GM21360 (cell line): ENCODE measurements around the gene IGF1R.

Experiments
- ATAC-seq: cut with Tn5 transposase; IDR thresholded peaks from one replicate; pipeline ENCODE4 v1.9.1; 2021; ENCODE audit warnings: mild to moderate bottlenecking, moderate library complexity; ENCODE audit not compliant: unreplicated experiment

IGF1R gene

DNA sequence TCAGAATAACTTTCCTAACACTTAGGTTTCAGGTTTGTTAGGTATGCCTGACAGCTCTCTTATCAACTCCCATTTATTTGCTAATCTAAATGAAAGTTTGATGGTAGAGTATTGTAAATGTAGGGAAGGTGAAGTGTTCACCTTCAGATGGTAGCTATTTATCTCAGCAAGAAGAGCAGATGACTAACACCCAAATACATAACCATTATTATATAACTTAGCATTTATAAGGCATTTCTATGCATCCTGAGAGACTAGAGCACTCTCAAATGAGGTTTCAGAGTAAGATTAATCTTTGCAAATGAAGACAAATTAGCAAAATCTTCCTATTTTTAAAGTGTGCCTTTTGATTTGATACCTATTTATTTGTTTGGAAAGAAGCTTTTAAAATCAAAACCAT lies 143.8 kb downstream of the IGF1R start:
- no peak for ATAC-seq

DNA sequence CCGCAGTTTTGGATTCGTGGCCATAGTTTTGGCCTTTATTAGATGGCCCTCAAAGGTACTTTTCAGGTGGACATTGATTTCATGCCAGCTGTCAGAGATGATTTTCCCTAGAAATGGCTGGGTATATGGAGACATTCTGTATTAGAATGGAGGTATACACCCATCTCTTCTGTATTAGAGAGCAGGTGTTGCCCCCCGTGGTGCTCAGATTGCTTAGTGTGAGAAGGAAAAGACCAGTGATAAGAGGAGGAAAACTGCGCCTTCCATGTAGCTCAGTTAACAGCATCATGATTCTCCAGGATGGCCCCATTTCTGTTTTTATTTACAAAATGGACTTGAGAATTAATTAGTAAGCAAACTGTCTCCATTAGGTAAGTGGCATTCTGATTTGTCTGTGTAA lies 145.9 kb downstream of the IGF1R start:
- no peak for ATAC-seq

DNA sequence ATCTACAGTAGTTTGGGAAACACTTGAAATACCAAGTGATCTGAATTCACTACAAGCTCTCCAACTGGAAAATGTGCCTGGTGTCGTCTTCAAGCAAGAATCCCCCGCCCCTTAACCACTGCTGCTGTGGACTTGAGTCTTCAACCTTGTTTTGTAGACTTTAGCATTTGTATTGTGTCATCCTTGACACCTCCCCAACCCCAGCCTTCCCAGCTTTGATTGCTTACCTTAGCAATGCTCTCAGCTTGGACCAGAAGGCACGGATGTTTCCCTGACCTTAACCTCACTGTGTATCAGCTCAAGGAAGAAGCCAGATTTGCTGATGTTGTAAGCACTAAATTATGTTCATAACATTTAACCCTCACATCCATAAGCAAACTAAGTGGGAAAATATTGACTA lies 146.4 kb downstream of the IGF1R start:
- ATAC-seq = no peak

DNA sequence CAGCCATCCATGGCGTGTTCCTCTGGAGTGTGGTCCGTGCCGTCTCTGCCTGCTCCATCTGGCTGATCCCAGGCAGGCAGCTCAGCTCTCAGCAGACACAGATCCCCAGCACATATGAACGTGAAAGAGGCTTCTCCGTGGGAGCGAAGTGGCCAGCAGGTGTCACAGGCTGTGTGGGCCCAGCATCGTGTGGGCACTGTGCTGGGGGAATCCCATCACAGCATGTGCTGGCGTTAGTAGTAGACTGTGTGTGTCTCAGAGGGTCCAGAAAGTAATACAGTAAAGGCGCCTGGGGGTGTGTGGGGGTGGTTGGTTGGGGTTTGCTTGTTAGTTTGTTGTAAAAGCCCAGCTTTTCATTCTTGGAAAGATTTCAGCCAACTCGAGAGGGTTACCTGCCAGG lies 147.6 kb downstream of the IGF1R start:
- ATAC-seq = no peak

- ATAC-seq = no peak
Observed at GRCh38 chr15:98796685-98797357, 148.5 kb downstream of the IGF1R start.

DNA sequence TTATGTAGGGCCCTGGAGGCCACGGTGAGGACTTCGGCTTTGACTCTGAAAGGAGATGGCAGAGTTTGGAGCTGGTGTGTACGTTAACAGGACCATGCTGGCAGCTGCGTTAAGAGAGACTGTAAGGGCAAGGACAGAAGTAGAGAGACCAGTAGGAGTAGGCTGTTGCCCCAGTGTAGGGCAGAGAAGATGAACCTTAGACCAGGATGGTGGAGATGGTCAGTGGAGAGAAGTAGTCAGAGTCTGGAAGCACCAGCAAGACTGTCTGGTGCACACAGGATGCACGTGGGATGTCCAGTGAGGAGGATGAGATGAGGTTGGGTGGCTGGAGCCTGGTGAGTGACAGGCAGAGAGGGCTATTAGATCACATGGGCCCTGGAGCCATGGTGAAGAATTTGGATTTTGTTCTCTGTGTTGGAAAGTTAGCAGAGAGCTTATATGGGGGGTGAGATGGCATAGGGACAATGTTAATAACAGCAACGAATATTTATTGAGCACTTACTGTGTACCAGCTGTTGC lies 150.1 kb downstream of the IGF1R start:
- no peak for ATAC-seq

DNA sequence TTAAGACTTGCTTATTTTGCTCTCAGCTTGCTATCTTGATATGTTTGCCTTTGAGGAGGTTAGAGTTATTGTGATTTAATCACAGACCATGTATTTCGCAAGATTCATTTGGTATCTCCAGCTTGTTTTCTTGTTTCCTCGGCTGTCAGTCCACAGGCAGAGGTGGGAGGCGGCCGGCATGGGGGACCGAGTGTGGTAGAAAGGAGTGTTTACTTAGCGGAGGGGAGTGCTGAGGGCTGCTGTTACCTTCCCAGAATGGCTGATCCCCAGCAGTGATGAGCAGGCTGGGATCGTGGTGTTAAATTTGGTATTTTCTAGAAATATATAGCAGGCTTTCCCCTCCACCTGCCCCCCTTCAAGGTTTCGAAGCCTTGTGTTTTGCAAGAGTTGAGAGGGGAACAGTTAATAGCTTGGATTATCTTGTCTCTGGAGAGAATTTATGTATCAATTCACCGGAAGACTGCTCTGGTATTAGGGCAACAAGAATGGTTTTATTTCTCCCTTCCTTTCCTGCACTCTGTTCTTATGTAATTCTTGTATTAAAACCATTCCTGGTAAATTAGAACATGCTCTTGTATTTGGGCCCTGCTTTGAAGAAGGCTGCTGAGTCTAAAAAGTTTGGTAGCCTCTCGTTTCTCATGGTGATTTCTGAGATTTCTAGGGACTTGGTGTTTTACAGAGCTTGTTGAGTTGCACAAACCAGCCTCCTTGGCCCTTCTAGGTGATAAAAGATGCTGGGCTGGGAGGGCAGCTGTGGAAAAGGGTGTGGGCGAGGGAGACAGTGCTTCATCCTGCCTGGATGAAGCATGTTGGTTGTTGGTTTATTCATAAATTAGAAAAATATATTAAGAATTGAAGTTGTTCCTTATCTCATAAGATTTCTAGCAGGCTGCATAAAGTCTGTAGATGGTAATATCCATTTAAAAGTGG lies 151.4 kb downstream of the IGF1R start:
- ATAC-seq = no peak

GRCh38 chr15:98800437-98801233 lies 152.3 kb downstream of the IGF1R start:
- ATAC-seq = no peak

DNA sequence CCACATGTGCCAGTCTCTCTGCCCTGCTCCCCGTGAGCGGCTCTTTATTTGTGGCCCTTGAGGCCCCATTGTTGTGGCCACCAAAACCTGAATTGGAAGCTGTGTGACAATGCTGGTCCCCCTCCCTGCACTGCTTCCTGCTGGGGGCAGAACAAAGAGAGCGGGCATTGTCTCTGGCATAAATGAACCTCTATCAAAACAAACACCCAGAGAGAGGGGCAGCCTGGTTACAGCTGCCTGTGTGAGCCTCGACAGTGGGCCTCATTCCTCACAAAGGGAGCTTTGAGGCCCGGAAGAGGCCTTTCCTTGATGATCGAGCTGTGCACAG lies 152.9 kb downstream of the IGF1R start:
- ATAC-seq = no peak

GRCh38 chr15:98802187-98802586 lies 153.8 kb downstream of the IGF1R start:
- ATAC-seq = no peak

DNA sequence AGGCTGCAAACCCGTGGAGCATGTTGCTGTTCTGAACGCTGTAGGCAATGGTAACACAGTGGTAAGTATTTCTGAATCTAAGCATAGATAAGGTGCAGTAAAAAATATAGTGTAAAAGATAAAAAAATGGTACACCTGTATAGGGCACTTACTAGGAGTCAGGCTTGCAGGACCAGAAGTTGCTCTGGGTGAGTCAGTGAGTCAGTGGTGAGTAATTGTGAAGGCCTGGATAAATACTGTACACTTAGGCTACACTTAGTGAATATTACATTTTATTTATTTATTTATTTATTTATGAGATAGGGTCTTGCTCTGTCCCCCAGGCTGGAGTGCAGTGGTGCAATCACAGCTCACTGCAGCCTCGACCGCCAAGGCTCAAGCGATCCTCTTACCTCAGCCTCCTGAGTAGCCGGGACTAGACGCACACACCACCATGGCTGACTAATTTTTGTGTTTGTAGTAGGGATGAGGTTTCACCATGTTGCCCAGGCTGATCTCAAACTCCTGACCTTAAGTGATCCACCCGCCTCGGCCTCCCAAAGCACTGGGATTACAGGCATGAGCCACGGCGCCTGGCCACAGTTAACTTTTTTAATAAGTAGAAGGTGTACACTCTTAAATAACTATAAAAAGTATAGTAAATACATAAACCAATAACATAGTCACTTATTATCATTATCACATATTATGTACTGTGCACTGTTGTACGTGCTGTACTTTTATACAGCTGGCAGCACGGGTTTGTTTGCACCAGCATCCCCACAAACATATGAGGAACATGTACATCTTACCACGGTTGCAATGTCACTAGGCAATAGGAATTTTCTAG lies 155.1 kb downstream of the IGF1R start:
- ATAC-seq = no peak

DNA sequence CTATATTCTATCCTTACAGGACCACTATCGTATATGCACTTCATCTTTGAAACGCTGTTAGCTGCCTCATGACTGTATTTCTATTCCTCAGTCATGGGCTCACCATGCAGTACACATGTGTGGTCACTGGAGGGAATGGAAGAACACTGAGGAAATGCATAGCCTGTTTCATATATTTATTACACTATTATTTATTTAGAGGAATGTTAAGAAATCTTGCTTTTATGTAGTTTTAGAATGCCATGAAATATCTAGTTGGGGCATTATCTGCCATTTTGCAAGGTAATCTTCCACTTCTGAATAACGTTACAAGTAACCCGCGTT lies 155.7 kb downstream of the IGF1R start:
- ATAC-seq = no peak

GRCh38 chr15:98805434-98806274 lies 157.3 kb downstream of the IGF1R start:
- no peak for ATAC-seq

DNA sequence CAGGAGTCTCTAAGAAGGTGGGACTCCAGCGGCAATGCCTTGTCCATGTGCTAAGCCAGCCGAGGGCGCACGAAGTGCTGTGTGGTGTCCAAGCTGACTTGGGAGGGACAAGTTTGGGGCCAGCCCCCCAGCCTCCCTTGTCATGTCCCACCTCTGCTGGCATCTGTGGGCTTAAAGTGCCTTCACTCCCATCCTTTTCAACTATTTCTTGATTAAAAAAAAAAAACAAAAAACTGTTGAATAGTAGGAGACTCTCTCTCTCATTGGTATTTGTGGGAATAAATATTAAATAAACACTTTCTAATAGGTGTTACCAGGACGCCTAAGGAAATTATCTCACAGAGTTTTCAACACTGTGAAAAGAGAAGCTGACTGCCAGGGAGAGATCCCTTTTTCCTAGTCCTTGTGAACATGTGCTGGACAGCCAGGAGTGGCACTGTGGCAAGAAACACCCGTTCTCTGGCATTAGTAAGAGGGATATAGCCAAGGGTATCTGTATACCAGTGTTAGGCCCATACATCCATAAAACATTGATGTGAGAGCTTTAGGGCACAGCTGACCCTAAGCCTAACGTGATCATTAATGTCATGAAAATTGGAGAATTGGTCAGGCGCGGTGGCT lies 158.0 kb downstream of the IGF1R start:
- no peak for ATAC-seq

DNA sequence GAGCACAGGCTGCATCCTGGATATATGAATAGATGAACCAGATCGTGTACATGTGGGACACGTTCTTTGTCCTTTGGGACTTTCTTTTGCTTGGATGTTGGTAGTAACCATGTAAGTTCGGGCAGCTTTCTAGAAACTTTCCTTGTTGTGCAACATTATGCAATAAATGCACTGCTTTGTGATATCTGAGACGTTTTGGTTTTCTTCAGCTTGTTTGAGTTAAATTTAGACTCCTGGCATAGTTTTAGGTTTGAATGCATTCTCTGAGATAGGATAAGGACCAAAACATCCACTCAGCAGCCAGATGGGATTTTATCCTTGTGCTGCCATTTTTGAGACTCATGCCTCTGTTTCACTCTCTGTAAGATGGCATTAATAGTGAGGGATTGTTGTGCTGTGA lies 158.9 kb downstream of the IGF1R start:
- ATAC-seq = no peak

DNA sequence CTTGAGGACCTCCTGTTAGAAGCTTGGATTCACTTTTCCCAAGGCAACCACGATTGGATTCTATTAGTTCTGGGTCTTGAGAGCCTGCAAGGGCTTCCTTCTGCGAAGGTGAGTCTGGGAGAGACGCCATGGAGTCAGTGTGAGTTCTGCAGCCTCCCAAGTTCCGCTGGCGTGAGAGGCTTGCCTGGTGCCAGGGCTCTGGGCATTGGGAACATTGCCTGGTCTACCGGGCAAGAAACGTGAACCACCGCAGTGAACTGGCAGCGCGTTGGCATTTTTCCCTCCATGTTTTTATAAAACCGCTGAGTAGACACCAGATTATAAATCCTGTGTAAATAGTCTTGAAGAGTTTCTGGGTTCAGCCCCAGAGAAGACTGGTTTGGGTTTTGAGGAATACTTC lies 160.9 kb downstream of the IGF1R start:
- no peak for ATAC-seq

DNA sequence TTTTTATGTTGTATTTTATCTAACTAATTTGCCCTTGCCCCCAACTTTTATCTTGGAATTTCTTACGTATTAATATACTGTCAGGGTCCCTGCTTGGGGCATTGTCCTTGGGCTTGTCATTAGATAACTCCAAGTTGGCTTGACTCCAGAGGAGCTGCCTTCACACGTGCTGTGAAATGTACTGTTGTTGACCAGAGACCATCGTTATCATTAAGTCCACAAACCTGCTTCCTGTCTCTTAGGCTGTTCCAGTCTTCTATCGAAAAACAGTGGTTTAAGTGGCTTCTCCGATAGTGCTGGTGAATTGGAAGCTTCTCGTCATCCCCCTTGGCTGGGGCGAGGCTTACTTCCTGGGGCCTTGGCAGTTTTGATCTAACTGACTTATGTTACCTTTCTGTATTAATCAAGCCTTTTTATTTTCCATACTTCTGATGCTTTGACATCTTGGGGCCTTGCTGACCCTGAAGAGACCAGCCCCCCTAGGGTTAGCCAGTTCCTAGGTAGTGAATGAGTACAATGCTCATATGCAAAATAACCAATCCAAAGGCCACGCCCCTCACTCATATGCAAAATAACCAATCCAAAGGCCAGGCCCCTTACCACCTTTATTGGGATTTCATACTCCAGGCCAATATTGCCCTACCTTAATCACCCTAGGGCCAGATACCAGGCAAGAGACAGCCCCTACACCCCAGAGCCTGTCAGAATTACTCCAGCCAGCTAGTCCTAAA lies 164.5 kb downstream of the IGF1R start:
- no peak for ATAC-seq

- ATAC-seq = no peak
Observed at GRCh38 chr15:98813951-98814350, 165.6 kb downstream of the IGF1R start.

GRCh38 chr15:98815207-98815606 lies 166.9 kb downstream of the IGF1R start:
- ATAC-seq = no peak
